ENCODE data around the gene TXNDC5.
"Not testable (repeated sequence)": the region's sequence is repeated elsewhere in the genome, so short reads cannot be mapped to it uniquely, and the experiment has no call there.

Gene TXNDC5

GRCh38 chr6:7897461-7898192, 13.0 kb downstream of the TXNDC5 start:
- DNase-seq (ENCODE audit: extremely low read depth in 1 of 2, low read depth in 1 of 2), result no peak

GRCh38 chr6:7896465-7896987, 14.1 kb downstream of the TXNDC5 start:
- DNase-seq (ENCODE audit: extremely low read depth in 1 of 2, low read depth in 1 of 2), result no peak

GRCh38 chr6:7895125-7895423, 15.5 kb downstream of the TXNDC5 start:
- no peak for DNase-seq (ENCODE audit: extremely low read depth in 1 of 2, low read depth in 1 of 2)

GRCh38 chr6:7894262-7895124, 16.1 kb downstream of the TXNDC5 start:
- no peak for DNase-seq (ENCODE audit: extremely low read depth in 1 of 2, low read depth in 1 of 2)

GRCh38 chr6:7893342-7893741, 17.2 kb downstream of the TXNDC5 start:
- DNase-seq (ENCODE audit: extremely low read depth in 1 of 2, low read depth in 1 of 2), result no peak

- DNase-seq (ENCODE audit: extremely low read depth in 1 of 2, low read depth in 1 of 2), result not testable (repeated sequence)
Observed at GRCh38 chr6:7892367-7892766, 18.2 kb downstream of the TXNDC5 start.

- no peak for DNase-seq (ENCODE audit: extremely low read depth in 1 of 2, low read depth in 1 of 2)
Observed at GRCh38 chr6:7891078-7891872, 19.3 kb downstream of the TXNDC5 start.

- no peak for DNase-seq (ENCODE audit: extremely low read depth in 1 of 2, low read depth in 1 of 2)
Observed at GRCh38 chr6:7888587-7889357, 21.8 kb downstream of the TXNDC5 start.

GRCh38 chr6:7887278-7887991, 23.2 kb downstream of the TXNDC5 start:
- no peak for DNase-seq (ENCODE audit: extremely low read depth in 1 of 2, low read depth in 1 of 2)

- no peak for DNase-seq (ENCODE audit: extremely low read depth in 1 of 2, low read depth in 1 of 2)
Observed at GRCh38 chr6:7886132-7886531, 24.5 kb downstream of the TXNDC5 start.

- DNase-seq (ENCODE audit: extremely low read depth in 1 of 2, low read depth in 1 of 2), result no peak
Observed at GRCh38 chr6:7883381-7883780, 27.2 kb downstream of the TXNDC5 start.

GRCh38 chr6:7882505-7883257, 27.9 kb downstream of the TXNDC5 start:
- no peak for DNase-seq (ENCODE audit: extremely low read depth in 1 of 2, low read depth in 1 of 2)

- DNase-seq (ENCODE audit: extremely low read depth in 1 of 2, low read depth in 1 of 2), result no peak
Observed at GRCh38 chr6:7881765-7882500, 28.7 kb downstream of the TXNDC5 start.

- no peak for DNase-seq (ENCODE audit: extremely low read depth in 1 of 2, low read depth in 1 of 2)
Observed at GRCh38 chr6:7880718-7881107, 29.9 kb downstream of the TXNDC5 start.

- no peak for DNase-seq (ENCODE audit: extremely low read depth in 1 of 2, low read depth in 1 of 2)
Observed at GRCh38 chr6:7879980-7880717, 30.4 kb downstream of the TXNDC5 start.

- no peak for DNase-seq (ENCODE audit: extremely low read depth in 1 of 2, low read depth in 1 of 2)
Observed at GRCh38 chr6:7879579-7879978, 31.0 kb downstream of the TXNDC5 start.

GRCh38 chr6:7879043-7879442, 31.5 kb downstream of the TXNDC5 start:
- no peak for DNase-seq (ENCODE audit: extremely low read depth in 1 of 2, low read depth in 1 of 2)

All from activated CD8-positive, alpha-beta memory T cell treated with anti-CD3 and anti-CD28 coated beads for 1 hour (primary cell).